Activated gamma-delta T cell (primary cell): ENCODE data around the gene AFM.

Experiments
- DNase-seq: peaks from one replicate; lab custom pipeline; 2025; lab: John Stamatoyannopoulos, UW

Gene AFM

GRCh38 chr4:73451404-73451803 lies 30.1 kb upstream of the AFM start:
- DNase-seq = no peak

- DNase-seq = no peak
These were observed 29.4 kb upstream of the AFM start for GRCh38 chr4:73451981-73452747.

GRCh38 chr4:73452953-73453700 lies 28.4 kb upstream of the AFM start:
- DNase-seq = no peak

GRCh38 chr4:73453701-73454005 lies 27.9 kb upstream of the AFM start:
- DNase-seq = no peak

- DNase-seq = no peak
These were observed 26.6 kb upstream of the AFM start for GRCh38 chr4:73454920-73455319.

- no peak for DNase-seq
These were observed 25.1 kb upstream of the AFM start for GRCh38 chr4:73456177-73457022.

GRCh38 chr4:73458184-73459047 lies 23.1 kb upstream of the AFM start:
- DNase-seq = no peak

- DNase-seq = no peak
These were observed 22.5 kb upstream of the AFM start for GRCh38 chr4:73459048-73459421.

- no peak for DNase-seq
These were observed 20.5 kb upstream of the AFM start for GRCh38 chr4:73460913-73461522.

- DNase-seq = no peak
These were observed 13.4 kb upstream of the AFM start for GRCh38 chr4:73468170-73468569.

- DNase-seq = no peak
These were observed 10.8 kb upstream of the AFM start for GRCh38 chr4:73470728-73471127.

GRCh38 chr4:73477176-73477575 lies 4.4 kb upstream of the AFM start:
- no peak for DNase-seq

GRCh38 chr4:73479323-73479722 lies 2.2 kb upstream of the AFM start:
- no peak for DNase-seq

GRCh38 chr4:73485085-73485484 lies 3.5 kb downstream of the AFM start:
- no peak for DNase-seq

- DNase-seq = no peak
These were observed 4.1 kb downstream of the AFM start for GRCh38 chr4:73485596-73485995.

GRCh38 chr4:73486497-73486896 lies 5.0 kb downstream of the AFM start:
- no peak for DNase-seq

- no peak for DNase-seq
These were observed 5.7 kb downstream of the AFM start for GRCh38 chr4:73487233-73487632.

- DNase-seq = no peak
These were observed 18.6 kb downstream of the AFM start for GRCh38 chr4:73499996-73500765.

GRCh38 chr4:73501664-73502265 lies 20.2 kb downstream of the AFM start:
- DNase-seq = no peak

- no peak for DNase-seq
These were observed 24.0 kb downstream of the AFM start for GRCh38 chr4:73505567-73505966.
